ENCODE data around the gene GRIK4.

GRIK4 gene

DNA sequence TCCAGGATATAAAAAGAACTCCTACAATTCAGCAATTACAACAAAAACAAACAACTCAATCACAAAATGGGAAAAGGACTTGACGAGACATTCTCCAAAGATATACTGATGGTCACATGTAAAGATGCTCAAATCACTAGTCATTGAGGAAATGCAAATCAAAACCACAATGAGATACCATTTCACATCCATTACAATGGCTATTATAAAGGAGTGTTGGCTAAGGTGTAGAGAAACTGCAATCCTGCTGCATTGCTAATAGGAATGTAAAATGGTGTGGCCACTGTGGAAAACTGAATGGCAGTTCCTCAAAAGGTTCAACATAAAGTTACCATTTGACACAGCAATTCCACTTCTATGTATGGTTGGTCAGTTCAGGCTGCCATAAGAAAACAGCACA is 500.5 kb downstream of the GRIK4 start:
- TF ChIP-seq GATA3 (IDR thresholded peaks at IDR 0.05; ENCODE audit: low read depth, low read length) = no peak
- TF ChIP-seq GATA2 (IDR thresholded peaks at IDR 0.05; ENCODE audit: low read depth, low read length) = no peak

DNA sequence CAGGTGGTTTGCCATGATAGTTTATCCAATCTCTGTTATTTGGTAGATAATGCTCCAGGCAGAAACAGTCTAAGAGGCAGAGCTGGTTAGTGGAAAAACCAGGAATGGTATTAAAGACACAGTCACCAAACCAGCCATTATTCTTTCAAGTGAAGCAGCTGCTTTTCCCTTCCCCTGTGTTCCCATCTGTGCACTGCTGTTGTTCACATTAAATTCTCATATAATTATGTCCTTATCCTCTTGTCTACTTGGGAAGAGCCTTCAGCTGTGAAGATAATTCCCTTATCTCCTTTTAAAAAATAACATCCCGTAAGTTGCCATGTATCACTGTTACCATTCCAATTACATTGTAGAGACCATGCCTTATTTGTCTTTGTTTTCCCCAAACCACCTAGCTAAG is 507.2 kb downstream of the GRIK4 start:
- TF ChIP-seq GATA3 (IDR thresholded peaks at IDR 0.05; ENCODE audit: low read depth, low read length) (no peak), GATA2 (IDR thresholded peaks at IDR 0.05; ENCODE audit: low read depth, low read length) (peak; percentile 40; the same call in 1 of the 2 replicates)

DNA sequence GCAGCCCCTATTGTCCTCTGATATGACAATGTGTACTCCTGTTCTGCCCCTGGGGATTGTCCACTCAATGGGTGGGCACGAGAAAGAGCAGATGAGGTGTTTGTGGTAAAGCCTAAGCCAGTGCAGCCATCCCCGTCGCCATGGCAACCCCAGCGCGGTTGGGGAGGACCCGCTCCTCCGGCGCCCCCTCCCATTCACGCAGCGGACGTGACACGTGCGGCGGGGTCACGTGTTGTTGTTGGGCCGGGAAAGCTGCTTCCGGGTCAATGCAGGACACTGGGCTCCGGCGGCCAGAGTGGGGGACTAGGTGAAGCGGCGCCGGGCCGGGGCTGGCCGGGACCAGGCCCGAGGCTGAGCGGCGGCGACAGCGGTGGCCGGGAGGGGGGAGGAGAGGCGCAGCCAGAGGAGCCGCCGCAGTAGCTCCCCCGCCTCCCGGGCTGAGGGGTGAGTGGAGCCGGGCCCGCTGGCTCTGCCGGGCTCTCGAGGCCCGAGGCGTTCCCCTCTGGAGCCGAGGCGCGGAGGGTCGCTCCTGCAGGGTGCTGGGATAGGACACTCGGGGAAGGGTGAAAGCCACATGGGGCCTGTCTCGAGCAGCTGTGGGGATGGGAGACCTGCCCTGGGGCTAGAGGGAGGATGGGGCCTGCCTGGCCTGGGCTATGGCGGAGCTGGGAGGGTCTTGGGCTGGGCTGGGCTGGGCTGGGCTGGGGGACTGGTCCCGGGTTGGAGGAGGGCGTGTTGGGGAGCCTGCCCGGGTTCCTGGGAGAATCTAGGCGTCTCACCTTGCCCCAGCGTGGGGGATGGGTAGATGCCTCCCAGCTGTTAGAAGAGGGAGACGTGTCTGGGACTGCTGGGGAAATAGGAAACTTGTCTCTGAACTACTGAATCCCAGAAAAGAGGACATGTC is 512.6 kb downstream of the GRIK4 start, which contains the start of gene TBCEL:
TBCEL (plus strand) TSS at position 255 of the 904 bp plus-strand sequence. CDS start 21,589 bp downstream, outside the sequence.
- no peak for TF ChIP-seq GATA2 (IDR thresholded peaks at IDR 0.05; ENCODE audit: low read depth, low read length)

DNA sequence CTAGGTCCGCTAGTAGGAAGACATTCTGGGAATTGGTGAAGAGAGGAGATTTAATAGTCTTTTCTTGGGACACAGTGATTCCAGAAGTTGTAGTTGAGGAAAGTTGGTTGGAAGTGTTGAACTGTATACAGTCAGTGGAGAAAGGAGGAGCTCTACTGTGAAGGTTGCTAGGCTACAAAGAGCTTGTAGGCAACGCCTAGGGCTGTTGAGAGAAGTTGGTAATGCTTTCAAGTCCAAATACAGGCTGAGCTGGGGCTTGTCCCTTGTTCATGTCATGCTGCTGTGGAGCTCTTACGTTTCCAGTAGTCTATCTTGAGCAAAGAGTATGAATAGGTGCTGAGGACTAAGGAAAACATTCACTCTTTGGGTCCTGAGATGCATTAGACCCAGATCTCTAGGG is 513.4 kb downstream of the GRIK4 start:
- TF ChIP-seq GATA2 (IDR thresholded peaks at IDR 0.05; ENCODE audit: low read depth, low read length) = no peak
- no peak for TF ChIP-seq GATA3 (IDR thresholded peaks at IDR 0.05; ENCODE audit: low read depth, low read length)

DNA sequence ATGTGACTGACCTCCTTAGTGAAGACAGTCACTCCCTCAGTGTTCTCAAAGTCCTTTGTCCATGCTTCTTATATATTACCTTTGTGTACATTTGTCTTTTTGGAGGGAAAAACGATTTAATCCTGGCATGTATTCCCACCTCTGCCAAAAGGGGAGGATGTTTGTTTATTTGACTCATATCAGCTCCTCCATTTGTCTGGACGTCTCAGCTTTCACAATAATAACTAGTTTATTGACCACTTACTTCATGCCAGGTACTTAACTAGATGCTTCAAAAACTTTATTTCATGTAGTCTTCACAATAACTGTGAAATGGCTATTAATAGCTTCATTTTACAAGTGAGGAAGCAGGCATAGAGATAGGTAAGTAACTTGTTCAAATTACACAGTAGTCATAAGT is 517.6 kb downstream of the GRIK4 start:
- TF ChIP-seq GATA2 (IDR thresholded peaks at IDR 0.05; ENCODE audit: low read depth, low read length) = no peak
- TF ChIP-seq GATA3 (IDR thresholded peaks at IDR 0.05; ENCODE audit: low read depth, low read length) = no peak

DNA sequence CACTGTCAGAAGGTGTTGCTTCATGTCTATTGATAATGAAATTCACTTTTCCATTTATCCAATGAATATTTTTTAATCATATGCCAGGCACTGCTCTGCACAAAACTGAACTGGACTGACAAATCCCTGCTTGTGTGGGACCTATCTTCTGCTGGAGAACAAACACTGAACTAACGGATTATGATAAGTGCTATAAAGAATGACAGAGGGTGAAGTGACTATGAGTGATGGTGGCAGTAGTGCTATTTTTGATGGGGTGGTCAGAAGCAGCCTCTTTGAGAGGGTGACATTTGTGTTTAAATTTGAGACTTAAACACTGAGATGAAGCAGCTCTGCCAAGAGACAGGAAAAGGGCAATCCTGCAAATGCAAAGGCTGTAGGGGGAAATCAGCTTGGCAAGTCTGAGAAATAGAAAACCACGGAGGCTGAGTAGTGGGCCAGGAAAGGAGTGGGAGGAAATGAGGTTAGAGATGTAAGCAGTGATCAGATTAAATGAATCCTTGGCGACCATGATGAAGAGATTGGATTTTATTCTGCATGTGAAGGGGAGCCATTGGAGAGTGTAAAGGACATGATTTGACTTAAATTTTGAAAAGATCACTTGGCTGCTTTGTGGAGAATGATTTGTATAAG is 518.4 kb downstream of the GRIK4 start:
- no peak for TF ChIP-seq GATA3 (IDR thresholded peaks at IDR 0.05; ENCODE audit: low read depth, low read length)
- no peak for TF ChIP-seq GATA2 (IDR thresholded peaks at IDR 0.05; ENCODE audit: low read depth, low read length)

DNA sequence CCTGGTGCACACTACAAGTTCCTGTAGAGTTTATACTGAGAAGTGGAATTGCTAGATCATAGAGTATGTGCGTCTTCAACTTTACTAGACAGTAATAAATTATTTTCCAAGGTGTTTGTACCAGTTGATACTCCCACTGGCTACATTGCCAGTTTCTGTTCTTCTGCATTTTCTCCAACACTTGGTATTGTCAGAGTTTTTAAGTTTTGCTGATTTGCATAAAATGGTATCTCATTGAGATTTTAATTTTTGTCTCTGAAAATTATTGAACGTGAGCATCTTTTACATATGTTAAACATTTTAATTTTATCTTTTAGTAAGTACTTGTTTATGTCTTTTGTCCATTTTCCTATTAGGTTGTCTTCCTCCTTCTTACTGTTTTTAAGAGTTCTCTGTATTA is 519.6 kb downstream of the GRIK4 start:
- no peak for TF ChIP-seq GATA2 (IDR thresholded peaks at IDR 0.05; ENCODE audit: low read depth, low read length)
- no peak for TF ChIP-seq GATA3 (IDR thresholded peaks at IDR 0.05; ENCODE audit: low read depth, low read length)

DNA sequence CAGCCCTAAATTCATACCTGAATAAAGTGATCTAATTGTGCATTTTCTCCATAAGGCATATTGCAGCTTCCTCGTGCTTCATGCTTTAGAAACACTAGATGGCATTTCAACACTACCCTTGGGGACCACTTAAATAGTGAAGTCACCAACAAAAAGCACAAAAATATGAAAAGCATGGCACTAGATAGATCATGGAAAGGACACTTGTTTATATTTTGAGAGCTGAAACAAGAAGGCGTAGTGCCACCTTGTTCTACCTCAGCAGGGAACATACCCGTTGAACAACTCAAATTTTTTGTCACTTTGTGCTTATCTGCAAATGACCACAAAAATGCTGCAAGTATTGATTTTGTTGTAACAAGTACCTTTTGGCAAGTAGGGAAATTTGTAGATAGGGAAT is 521.0 kb downstream of the GRIK4 start:
- TF ChIP-seq GATA2 (IDR thresholded peaks at IDR 0.05; ENCODE audit: low read depth, low read length) (no peak), GATA3 (IDR thresholded peaks at IDR 0.05; ENCODE audit: low read depth, low read length) (no peak)

DNA sequence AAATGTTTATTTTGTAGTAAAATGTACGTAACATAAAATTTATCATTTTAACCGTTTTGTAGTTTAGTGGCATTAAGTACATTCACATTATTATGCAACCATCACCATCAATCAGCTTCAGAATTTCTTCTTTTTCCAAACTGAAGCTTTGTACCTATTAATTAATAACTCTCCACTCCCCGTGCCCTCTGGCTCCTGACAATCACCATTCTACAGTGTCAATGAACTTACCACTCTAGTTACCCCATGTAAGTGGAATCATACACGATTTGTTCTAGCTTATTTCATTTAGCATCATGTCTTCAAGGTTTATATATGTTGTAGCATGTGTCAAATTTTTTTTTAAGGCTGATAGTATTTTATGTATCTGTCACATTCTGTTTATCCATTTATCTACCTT is 522.1 kb downstream of the GRIK4 start:
- TF ChIP-seq GATA2 (IDR thresholded peaks at IDR 0.05; ENCODE audit: low read depth, low read length) (no peak), GATA3 (IDR thresholded peaks at IDR 0.05; ENCODE audit: low read depth, low read length) (no peak)

DNA sequence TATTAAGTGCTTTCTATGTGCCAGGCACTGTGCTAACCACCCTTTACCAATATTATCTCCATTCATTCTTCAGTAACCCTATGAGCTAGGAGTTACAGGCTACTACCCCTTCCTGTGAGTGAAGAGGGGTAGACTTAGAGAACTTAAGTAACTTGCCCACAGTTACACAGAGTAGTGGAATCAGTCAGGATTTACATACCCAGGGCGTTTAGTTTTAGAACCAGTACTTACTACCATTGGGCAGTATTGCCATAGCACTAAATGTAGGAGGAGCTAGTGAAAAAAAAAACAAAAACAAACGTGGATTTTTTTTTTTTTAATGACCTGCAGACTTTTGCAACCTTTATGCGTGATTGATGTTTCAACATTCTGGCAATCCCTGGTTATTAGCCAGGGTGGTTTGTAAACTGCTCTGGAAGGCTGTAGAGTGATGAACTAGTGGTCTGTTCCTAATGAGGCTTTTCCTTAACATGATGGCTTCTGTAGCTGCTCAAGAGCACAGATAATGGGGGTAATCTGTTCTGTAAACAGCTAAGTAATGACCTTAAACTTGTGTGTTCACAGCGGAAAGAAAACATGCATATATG is 523.7 kb downstream of the GRIK4 start:
- no peak for TF ChIP-seq GATA3 (IDR thresholded peaks at IDR 0.05; ENCODE audit: low read depth, low read length)
- no peak for TF ChIP-seq GATA2 (IDR thresholded peaks at IDR 0.05; ENCODE audit: low read depth, low read length)

DNA sequence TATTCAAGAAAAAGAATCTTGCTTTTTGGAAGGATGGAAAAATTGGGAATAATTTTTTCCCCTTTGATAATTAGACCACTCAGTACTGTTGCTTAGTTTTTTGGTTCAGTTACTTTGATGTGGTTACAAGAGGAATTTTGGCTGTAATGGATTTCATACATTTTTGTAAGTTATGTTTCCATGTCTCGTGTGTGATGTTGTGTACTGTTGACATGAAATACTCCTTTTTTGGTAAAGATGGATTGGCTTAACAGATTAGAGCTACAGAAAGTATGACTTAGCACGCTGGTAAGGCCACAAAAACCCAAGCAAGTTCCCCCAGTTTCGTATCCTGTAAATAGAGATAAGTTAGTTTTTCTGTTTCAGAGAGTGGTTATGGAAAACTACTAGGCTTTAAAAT is 524.2 kb downstream of the GRIK4 start:
- TF ChIP-seq GATA2 (IDR thresholded peaks at IDR 0.05; ENCODE audit: low read depth, low read length) (no peak), GATA3 (IDR thresholded peaks at IDR 0.05; ENCODE audit: low read depth, low read length) (no peak)

DNA sequence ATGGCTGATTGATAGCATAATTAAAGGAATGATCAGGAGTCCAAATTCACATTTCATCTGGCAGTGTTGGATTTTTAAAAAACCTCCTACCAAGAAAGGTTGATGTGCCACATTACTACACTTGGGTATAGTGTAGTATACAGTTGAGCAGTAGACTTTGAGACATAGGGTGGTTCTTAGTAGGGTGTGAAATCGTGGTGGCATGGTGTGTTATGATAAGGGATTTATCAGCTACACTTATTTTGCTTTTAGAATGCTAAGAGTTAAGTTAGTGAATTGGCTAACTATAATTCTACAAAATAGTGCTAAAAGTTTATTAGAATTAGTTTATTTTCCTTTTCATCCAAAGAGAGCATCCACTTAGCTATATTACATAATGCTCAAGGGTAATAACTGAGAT is 525.5 kb downstream of the GRIK4 start:
- TF ChIP-seq GATA3 (IDR thresholded peaks at IDR 0.05; ENCODE audit: low read depth, low read length) (no peak), GATA2 (IDR thresholded peaks at IDR 0.05; ENCODE audit: low read depth, low read length) (no peak)
